Naive thymus-derived CD8-positive, alpha-beta T cell (primary cell): Measurements from ENCODE around the gene HSD17B7. TPM values are rescaled to one million over a fixed set of nuclear protein-coding genes. Genes with fewer than 3 reads are reported as not detected.

ENCODE experiments used
- ATAC-seq, 2 donors: fragments of 150-1000 bp; cut with Tn5 transposase in 1 of 2; sonication (Bioruptor Pico), chemical (Tn5 transposase) in 1 of 2; 1 replicate in 1 of 2; 2 replicates in 1 of 2; pipeline ENCODE4 v1.10.0; 2021; ENCODE audit warnings: mild to moderate bottlenecking in 2 of 2, moderate library complexity in 2 of 2
- POLR2A ChIA-PET: fragments of 350-600 bp; sonication (Branson Sonifier 250); formaldehyde crosslinking; loops from one replicate; lab custom pipeline; 2021; ENCODE audit warnings: antibody characterized with exemption; lab: Charles Lee
- DNase-seq, 10 donors: peaks; one replicate each; pipeline versions ENCODE4 v3.0.0 to v3.0.0-alpha.2; 2020 to 2022
- H3K27ac Mint-ChIP-seq, 10 donors: one replicate each; pipeline ENCODE4 v1.8.0; 2020 to 2022; ENCODE audit warnings: mild to moderate bottlenecking in 10 of 10, mixed read lengths in 10 of 10, moderate library complexity in 4 of 10, inconsistent platforms in 1 of 10
- H3K27me3 Mint-ChIP-seq, 5 donors: one replicate each; pipeline ENCODE4 v1.8.0; 2021 to 2022; ENCODE audit warnings: mixed read lengths in 5 of 5
- H3K36me3 Mint-ChIP-seq, 3 donors: one replicate each; pipeline ENCODE4 v1.8.0; 2020 to 2022; ENCODE audit warnings: mixed read lengths in 3 of 3, mild to moderate bottlenecking in 2 of 3, inconsistent platforms in 1 of 3
- H3K4me1 Mint-ChIP-seq, 4 donors: one replicate each; pipeline ENCODE4 v1.8.0; 2021 to 2022; ENCODE audit warnings: mixed read lengths in 4 of 4
- H3K4me3 Mint-ChIP-seq, 10 donors: one replicate each; pipeline ENCODE4 v1.8.0; 2020 to 2022; ENCODE audit warnings: mild to moderate bottlenecking in 10 of 10, mixed read lengths in 10 of 10, moderate library complexity in 6 of 10, inconsistent platforms in 1 of 10
- H3K9me3 Mint-ChIP-seq, 9 donors: one replicate each; pipeline ENCODE4 v1.8.0; 2020 to 2022; ENCODE audit warnings: mixed read lengths in 9 of 9, mild to moderate bottlenecking in 3 of 9, inconsistent platforms in 1 of 9, moderate library complexity in 1 of 9
- polyA plus RNA-seq, 3 donors: library from polyadenylated mRNA; unstranded; fragments of 300-500 nt; fragmentation: Illumina TruSeq; gene quantifications; one replicate each; pipeline ENCODE4 v1.2.3, GENCODE V29; 2021
- total RNA-seq, 8 experiments: library from RNA in 2 of 8; stranded (reverse) in 2 of 8; gene quantifications; one replicate each; pipeline ENCODE4 v1.2.3 and lab custom pipeline; 2021 to 2026

Gene HSD17B7
- total and polyA plus RNA-seq, 5 experiments from 2014 or later: 19.1 to 39.5 (median 27.6) TPM

DNA sequence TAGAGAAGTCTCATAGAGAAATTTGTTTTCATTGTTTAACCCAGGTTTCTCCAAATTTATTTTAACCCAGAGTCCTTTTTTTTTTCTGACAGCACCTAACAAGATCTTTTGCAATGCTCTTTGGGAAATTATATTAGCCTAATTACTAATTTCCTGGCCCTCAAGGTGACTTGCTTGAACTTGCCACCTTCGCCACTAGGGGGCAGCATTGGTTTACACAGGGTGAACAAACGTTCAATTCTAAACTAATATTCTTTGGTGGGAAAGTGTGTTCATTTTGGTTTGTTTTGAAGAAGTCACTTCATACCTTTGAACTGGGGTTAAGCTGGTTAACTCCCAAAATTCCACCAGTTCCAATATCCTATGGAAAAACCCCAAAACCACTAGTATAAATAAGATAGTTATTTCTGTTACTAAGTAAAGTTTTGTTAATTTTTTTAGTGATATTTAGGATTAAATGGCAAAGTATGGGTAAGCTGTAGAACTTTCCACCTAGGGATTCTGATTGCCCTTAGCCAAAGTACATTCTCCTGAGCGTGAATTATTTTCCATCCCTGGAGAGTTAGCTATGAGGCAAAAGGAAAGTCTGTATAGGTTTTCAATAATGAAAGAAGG is 57.4 kb downstream of the HSD17B7 start:
- DNase-seq: peak; percentile 44 to 87 (median 68)
- Mint-ChIP-seq H3K4me1 (no peaks in the 10 kb centered on the region), H3K27ac (no peak overlapping the region), H3K36me3 (no peaks in the 10 kb centered on the region), H3K4me3 (no peak overlapping the region), H3K27me3 (peaks cover 0 to 28% (median 15%) of the 10 kb centered on the region in 5 donors), H3K9me3 (no peaks in the 10 kb centered on the region)
- peak; percentile 33 to 49 for ATAC-seq
- POLR2A ChIA-PET: no interaction called here

DNA sequence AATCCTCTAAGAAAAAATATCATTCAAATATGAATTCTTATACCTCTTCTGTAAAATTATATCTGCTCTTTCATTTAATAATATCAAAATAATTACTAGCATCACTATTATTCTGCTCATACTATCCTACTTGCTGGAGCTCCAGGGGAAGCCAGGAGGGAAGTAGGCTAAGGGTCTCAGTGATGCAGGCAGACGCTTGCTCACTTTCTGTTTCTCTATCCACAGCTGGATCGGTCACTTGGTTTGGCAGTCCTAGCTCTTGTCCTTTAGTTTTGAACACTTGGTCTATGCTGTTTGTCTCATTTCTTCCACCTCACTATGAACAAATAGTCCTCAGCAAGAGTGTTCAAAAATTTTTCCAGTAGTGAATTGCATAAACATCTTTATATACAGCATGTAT is 59.2 kb downstream of the HSD17B7 start:
- POLR2A ChIA-PET: no interaction called here
- Mint-ChIP-seq H3K27me3 (peaks cover 0 to 28% (median 10%) of the 10 kb centered on the region in 5 donors), H3K36me3 (no peaks in the 10 kb centered on the region), H3K4me3 (no peak overlapping the region), H3K4me1 (no peaks in the 10 kb centered on the region), H3K9me3 (no peaks in the 10 kb centered on the region), H3K27ac (no peak overlapping the region)
- no peak for ATAC-seq
- DNase-seq: no peak

GRCh38 chr1:162851341-162851740 is 60.8 kb downstream of the HSD17B7 start:
- POLR2A ChIA-PET: interaction anchor here (0.6 kb wide), 1 partner anchor 467 kb away, joined by 3 read pairs; no protein-coding TSS in a partner anchor
- no peak overlapping the region for H3K4me3 Mint-ChIP-seq
- H3K36me3 Mint-ChIP-seq: no peaks in the 10 kb centered on the region
- no peak for ATAC-seq
- H3K27me3 Mint-ChIP-seq: peaks cover 0 to 26% (median 10%) of the 10 kb centered on the region in 5 donors
- H3K4me1 Mint-ChIP-seq: no peaks in the 10 kb centered on the region
- no peak for DNase-seq
- H3K9me3 Mint-ChIP-seq: no peaks in the 10 kb centered on the region
- no peak overlapping the region for H3K27ac Mint-ChIP-seq

DNA sequence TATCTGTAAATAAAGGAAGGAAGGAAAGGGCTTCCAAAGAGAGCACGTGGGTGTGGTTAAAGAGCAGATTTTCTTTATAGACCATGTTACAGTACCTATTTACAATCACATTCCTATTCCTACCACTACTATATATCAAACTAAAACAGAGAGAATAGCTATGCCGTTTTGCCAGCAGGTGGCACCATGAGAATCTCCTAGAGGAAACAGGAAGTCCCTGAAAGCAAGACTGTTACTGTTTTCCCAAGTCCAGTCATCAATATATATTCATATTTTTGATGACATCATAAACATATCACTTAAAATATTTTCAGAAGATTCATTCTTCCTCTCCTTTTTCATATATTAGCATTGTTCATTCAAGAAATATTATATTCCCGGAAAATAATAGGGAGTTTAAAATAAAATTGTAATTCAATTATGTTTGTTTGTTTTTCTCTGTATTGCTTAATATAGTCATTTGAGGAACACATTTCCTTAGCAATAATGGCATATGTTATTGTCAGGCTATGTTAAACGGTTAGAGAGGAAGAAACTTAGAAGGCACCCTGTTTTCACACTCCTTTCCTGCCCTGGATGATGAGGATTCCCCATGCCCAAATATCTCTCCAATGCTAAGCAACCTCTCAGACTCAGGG is 63.9 kb downstream of the HSD17B7 start:
- H3K36me3 Mint-ChIP-seq: no peaks in the 10 kb centered on the region
- H3K4me3 Mint-ChIP-seq: no peak overlapping the region
- DNase-seq (peak; percentile 6 to 69 (median 21)), ATAC-seq (peak; percentile 32 to 53)
- no peaks in the 10 kb centered on the region for H3K9me3 Mint-ChIP-seq
- no peak overlapping the region for H3K27ac Mint-ChIP-seq
- POLR2A ChIA-PET: interaction anchor here (1.0 kb wide), 1 partner anchor 461 kb away, joined by 5 read pairs; no protein-coding TSS in a partner anchor
- H3K27me3 Mint-ChIP-seq: peaks cover 0 to 19% (median 8%) of the 10 kb centered on the region in 5 donors
- no peaks in the 10 kb centered on the region for H3K4me1 Mint-ChIP-seq

- ATAC-seq: no peak
- H3K4me1 Mint-ChIP-seq: no peaks in the 10 kb centered on the region
Observed at GRCh38 chr1:162855461-162856150, 65.1 kb downstream of the HSD17B7 start.

GRCh38 chr1:162856260-162856659 is 65.8 kb downstream of the HSD17B7 start:
- H3K36me3 Mint-ChIP-seq: no peaks in the 10 kb centered on the region

More at GRCh38 chr1:162855461-162856150, 65.1 kb downstream of the HSD17B7 start:
- H3K27me3 Mint-ChIP-seq: peaks cover 0 to 17% (median 7%) of the 10 kb centered on the region in 5 donors
- POLR2A ChIA-PET: no interaction called here
- H3K9me3 Mint-ChIP-seq: no peaks in the 10 kb centered on the region
- no peak overlapping the region for H3K4me3 Mint-ChIP-seq
- DNase-seq: no peak
- H3K27ac Mint-ChIP-seq: no peak overlapping the region
- H3K36me3 Mint-ChIP-seq: no peaks in the 10 kb centered on the region

DNA sequence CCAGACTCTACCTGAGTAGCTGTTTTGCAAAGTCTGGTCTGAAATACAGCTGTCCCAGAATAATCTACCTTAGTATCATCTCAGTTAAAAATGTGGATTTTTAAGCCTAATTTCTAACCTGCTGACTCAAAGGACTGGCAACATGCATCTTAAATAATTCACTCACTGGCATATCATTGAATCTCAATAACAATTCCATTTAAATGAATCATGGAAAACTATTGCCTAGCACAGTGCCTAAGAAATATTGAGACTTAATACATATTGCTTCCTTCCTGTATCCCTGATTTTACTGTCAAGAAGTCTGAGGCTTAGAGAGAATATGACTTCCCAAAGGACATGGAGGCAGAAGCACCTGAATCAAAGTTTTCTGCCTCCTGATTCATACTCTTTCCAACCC is 67.3 kb downstream of the HSD17B7 start:
- Mint-ChIP-seq H3K4me3 (no peak overlapping the region), H3K36me3 (no peaks in the 10 kb centered on the region), H3K4me1 (no peaks in the 10 kb centered on the region), H3K27me3 (peaks cover 5 to 20% (median 10%) of the 10 kb centered on the region in 5 donors), H3K9me3 (peaks cover 0 to 3% (median 0%) of the 10 kb centered on the region in 9 donors), H3K27ac (no peak overlapping the region)
- DNase-seq (no peak), ATAC-seq (no peak)
- POLR2A ChIA-PET: no interaction called here

More at GRCh38 chr1:162856260-162856659, 65.8 kb downstream of the HSD17B7 start:
- H3K9me3 Mint-ChIP-seq: no peaks in the 10 kb centered on the region
- peaks cover under 1 to 15% (median 1%) of the 10 kb centered on the region in 5 donors for H3K27me3 Mint-ChIP-seq
- H3K27ac Mint-ChIP-seq: no peak overlapping the region
- ATAC-seq: no peak
- no peaks in the 10 kb centered on the region for H3K4me1 Mint-ChIP-seq
- no peak for DNase-seq
- no peak overlapping the region for H3K4me3 Mint-ChIP-seq
- POLR2A ChIA-PET: no interaction called here

DNA sequence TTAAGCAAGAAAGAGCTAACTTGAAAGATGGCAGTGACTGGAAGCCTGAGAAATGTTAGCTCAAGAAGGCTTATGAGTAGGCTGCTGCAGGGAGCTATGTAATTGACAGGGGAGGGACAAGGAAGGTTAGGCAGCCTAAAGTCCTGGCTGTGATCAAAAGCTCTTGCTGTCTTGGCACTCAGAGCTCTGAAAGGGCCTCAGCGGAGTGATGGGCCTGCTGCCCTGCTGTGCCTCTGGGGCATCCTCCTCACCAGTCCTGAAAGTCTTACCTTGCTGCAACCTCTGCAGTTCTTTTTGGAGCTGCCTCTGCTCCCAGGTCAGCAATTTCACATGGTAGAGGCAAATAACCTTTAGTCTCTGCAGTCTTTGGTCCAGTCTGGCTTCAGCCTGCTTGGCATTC is 68.7 kb downstream of the HSD17B7 start:
- POLR2A ChIA-PET: no interaction called here
- ATAC-seq: no peak
- Mint-ChIP-seq H3K27me3 (peaks cover 5 to 26% (median 15%) of the 10 kb centered on the region in 5 donors), H3K4me3 (no peak overlapping the region), H3K9me3 (peaks cover 0 to 3% (median 0%) of the 10 kb centered on the region in 9 donors), H3K4me1 (no peaks in the 10 kb centered on the region), H3K27ac (no peak overlapping the region), H3K36me3 (no peaks in the 10 kb centered on the region)
- no peak for DNase-seq

DNA sequence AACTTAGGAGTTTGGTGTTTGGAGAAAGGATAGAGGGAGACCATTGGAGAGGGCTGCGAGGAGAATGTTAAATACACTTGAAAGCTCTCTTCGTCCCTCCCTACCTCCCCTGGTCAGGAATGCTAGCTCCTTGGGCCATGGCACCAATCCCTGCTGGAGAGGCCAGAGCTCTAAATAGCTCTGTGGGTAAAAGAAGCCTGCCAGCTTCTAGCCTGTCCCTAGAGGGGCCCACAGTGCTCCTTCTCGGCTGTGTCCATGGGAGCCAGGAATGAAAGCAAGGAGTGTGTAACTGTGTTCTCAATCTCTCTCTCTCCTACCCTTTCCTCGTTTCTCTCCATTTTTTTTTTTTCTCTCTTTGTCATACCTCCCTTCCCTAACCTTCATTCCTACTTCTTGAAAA is 70.6 kb downstream of the HSD17B7 start, which contains the start of gene CCDC190:
TSS of gene CCDC190 (minus strand) at position 75 of the 400 bp plus-strand sequence. CDS start 1,529 bp downstream, outside the sequence.
- ATAC-seq (no peak), DNase-seq (no peak)
- Mint-ChIP-seq H3K4me3 (no peak within 1 kb of the TSS), H3K36me3 (no peaks in the 10 kb centered on the region), H3K27me3 (peaks cover 5 to 26% (median 18%) of the 10 kb centered on the region in 5 donors), H3K9me3 (peaks cover 0 to 3% (median 0%) of the 10 kb centered on the region in 9 donors), H3K4me1 (no peaks in the 10 kb centered on the region), H3K27ac (no peak within 1 kb of the TSS)
- POLR2A ChIA-PET: no interaction called here

- ATAC-seq (no peak), DNase-seq (no peak)
- Mint-ChIP-seq H3K4me3 (no peak overlapping the region), H3K27me3 (peaks cover 5 to 26% (median 18%) of the 10 kb centered on the region in 5 donors), H3K4me1 (no peaks in the 10 kb centered on the region), H3K36me3 (no peaks in the 10 kb centered on the region), H3K9me3 (peaks cover 0 to 3% (median 0%) of the 10 kb centered on the region in 9 donors), H3K27ac (no peak overlapping the region)
- POLR2A ChIA-PET: no interaction called here
Observed at GRCh38 chr1:162861625-162862024, 71.1 kb downstream of the HSD17B7 start.
